H9 (cell line): ENCODE data around the gene KSR1. TPM values are rescaled to one million over a fixed set of nuclear protein-coding genes. Genes with fewer than 3 reads are reported as not detected.

Source experiments
- DNase-seq: peaks from one replicate; pipeline ENCODE4 v3.0.0-alpha.2; 2017
- H2AFZ ChIP-seq: one replicate; pipeline ENCODE4 v1.6.1; 2013; ENCODE audit warnings: mild to moderate bottlenecking, low read length, control low read depth, moderate library complexity
- H2AK5ac ChIP-seq: 2 replicates; pipeline ENCODE4 v1.6.1; 2013; ENCODE audit warnings: low read length, control low read depth, mixed read lengths; ENCODE audit not compliant: insufficient read length
- H2BK120ac ChIP-seq: one replicate; pipeline ENCODE4 v1.6.1; 2013; ENCODE audit warnings: low read depth, mild to moderate bottlenecking, low read length, control low read depth, inconsistent platforms; ENCODE audit not compliant: poor library complexity, severe bottlenecking
- H2BK12ac ChIP-seq: 2 replicates; pipeline ENCODE4 v1.6.1; 2013; ENCODE audit warnings: low read length, control low read depth, mixed read lengths, low read depth; ENCODE audit not compliant: insufficient read length
- H2BK15ac ChIP-seq: 2 replicates; pipeline ENCODE4 v1.6.1; 2013; ENCODE audit warnings: low read depth, low read length, control low read depth
- H2BK20ac ChIP-seq: one replicate; pipeline ENCODE4 v1.6.1; 2013; ENCODE audit warnings: low read depth, mild to moderate bottlenecking, low read length, control low read depth, inconsistent platforms; ENCODE audit not compliant: poor library complexity, severe bottlenecking
- H2BK5ac ChIP-seq: 2 replicates; pipeline ENCODE4 v1.6.1; 2013; ENCODE audit warnings: low read length, control low read depth, mixed read lengths; ENCODE audit not compliant: insufficient read length
- H3K14ac ChIP-seq: 2 replicates; pipeline ENCODE4 v1.6.1; 2013; ENCODE audit warnings: low read length, control low read depth; ENCODE audit not compliant: insufficient read depth
- H3K18ac ChIP-seq: 2 replicates; pipeline ENCODE4 v1.6.1; 2013; ENCODE audit warnings: low read depth, mild to moderate bottlenecking, mixed read lengths, low read length, control low read depth; ENCODE audit not compliant: insufficient read length
- H3K23ac ChIP-seq: 2 replicates; pipeline ENCODE4 v1.6.1; 2013; ENCODE audit warnings: low read length, control low read depth, mixed read lengths, low read depth; ENCODE audit not compliant: insufficient read length
- H3K23me2 ChIP-seq: 2 replicates; pipeline ENCODE4 v1.6.1; 2013; ENCODE audit warnings: low read depth, mild to moderate bottlenecking, mixed read lengths, low read length, control low read depth; ENCODE audit not compliant: insufficient read length, poor library complexity, severe bottlenecking
- H3K27ac ChIP-seq: 2 replicates; pipeline ENCODE4 v1.5.1; 2013; ENCODE audit warnings: low read length, control low read depth, mixed read lengths, low read depth; ENCODE audit not compliant: insufficient read length
- H3K27me3 ChIP-seq: 2 replicates; pipeline ENCODE4 v1.6.1; 2013; ENCODE audit warnings: low read length, control low read depth, inconsistent platforms; ENCODE audit not compliant: insufficient read depth
- H3K4ac ChIP-seq: 2 replicates; pipeline ENCODE4 v1.6.1; 2013; ENCODE audit warnings: low read depth, mild to moderate bottlenecking, control low read depth, inconsistent platforms, low read length, moderate library complexity
- H3K4me1 ChIP-seq: 2 replicates; pipeline ENCODE4 v1.6.1; 2013; ENCODE audit warnings: low read length, control low read depth, inconsistent platforms; ENCODE audit not compliant: insufficient read depth
- H3K4me2 ChIP-seq: 2 replicates; pipeline ENCODE4 v1.6.1; 2013; ENCODE audit warnings: low read length, control low read depth, mixed read lengths; ENCODE audit not compliant: insufficient read length, insufficient read depth
- H3K56ac ChIP-seq: 2 replicates; pipeline ENCODE4 v1.6.1; 2013; ENCODE audit warnings: low read depth, mild to moderate bottlenecking, mixed read lengths, low read length, control low read depth; ENCODE audit not compliant: insufficient read length
- H3K79me1 ChIP-seq: 2 replicates; pipeline ENCODE4 v1.6.1; 2013; ENCODE audit warnings: low read depth, mild to moderate bottlenecking, moderate library complexity, low read length, control low read depth, inconsistent platforms; ENCODE audit not compliant: insufficient read depth, poor library complexity, severe bottlenecking
- H3K79me2 ChIP-seq: 2 replicates; pipeline ENCODE4 v1.6.1; 2013; ENCODE audit warnings: low read length, control low read depth, inconsistent platforms; ENCODE audit not compliant: insufficient read depth
- H3K9ac ChIP-seq: 2 replicates; pipeline ENCODE4 v1.6.1; 2013; ENCODE audit warnings: low read length, control low read depth, mixed read lengths; ENCODE audit not compliant: insufficient read length; ENCODE audit errors: extremely low read depth
- H3K9me3 ChIP-seq: one replicate; pipeline ENCODE4 v1.6.1; 2013; ENCODE audit warnings: low read depth, low read length, inconsistent platforms; ENCODE audit not compliant: control insufficient read depth
- H3T11ph ChIP-seq: one replicate; pipeline ENCODE4 v1.6.1; 2013; ENCODE audit warnings: mild to moderate bottlenecking, low read length, control low read depth, inconsistent platforms
- H4K20me1 ChIP-seq: one replicate; pipeline ENCODE4 v1.6.1; 2013; ENCODE audit not compliant: control insufficient read depth, insufficient read length, insufficient read depth
- H4K5ac ChIP-seq: 2 replicates; pipeline ENCODE4 v1.6.1; 2013; ENCODE audit warnings: low read depth, mild to moderate bottlenecking, mixed read lengths, low read length, control low read depth; ENCODE audit not compliant: insufficient read length
- H4K8ac ChIP-seq: replicated peaks from 2 replicates; pipeline ENCODE4 v1.6.1; 2013; ENCODE audit warnings: low read length, control low read depth, mixed read lengths, low read depth; ENCODE audit not compliant: insufficient read length
- H4K91ac ChIP-seq: 2 replicates; pipeline ENCODE4 v1.6.1; 2013; ENCODE audit warnings: low read depth, mild to moderate bottlenecking, moderate library complexity, mixed read lengths, low read length, control low read depth; ENCODE audit not compliant: insufficient read length
- H3K27ac Mint-ChIP-seq, 3 experiments: 2 replicates in 2 of 3; 3 replicates in 1 of 3; pipeline ENCODE4 v1.8.0; 2020 to 2021; ENCODE audit warnings: mixed read lengths in 3 of 3, mild to moderate bottlenecking in 1 of 3, moderate library complexity in 1 of 3
- H3K27me3 Mint-ChIP-seq: 2 replicates; pipeline ENCODE4 v1.8.0; 2021; ENCODE audit warnings: low read depth, mild to moderate bottlenecking, moderate library complexity, mixed read lengths
- H3K36me3 Mint-ChIP-seq, 3 experiments: 2 replicates in 2 of 3; 3 replicates in 1 of 3; pipeline ENCODE4 v1.8.0; 2020 to 2021; ENCODE audit warnings: low read depth in 3 of 3, mixed read lengths in 3 of 3; ENCODE audit not compliant: insufficient read depth in 1 of 3
- H3K4me1 Mint-ChIP-seq, 2 experiments: 2 replicates each; pipeline ENCODE4 v1.8.0; 2020; ENCODE audit warnings: mixed read lengths in 2 of 2
- H3K4me3 Mint-ChIP-seq, 2 experiments: 2 replicates in 1 of 2; 3 replicates in 1 of 2; pipeline ENCODE4 v1.8.0; 2020 to 2021; ENCODE audit warnings: mild to moderate bottlenecking in 2 of 2, mixed read lengths in 2 of 2, moderate library complexity in 1 of 2
- H3K9me3 Mint-ChIP-seq, 2 experiments: 2 replicates in 1 of 2; 3 replicates in 1 of 2; pipeline ENCODE4 v1.8.0; 2020; ENCODE audit warnings: mild to moderate bottlenecking in 2 of 2, mixed read lengths in 2 of 2, moderate library complexity in 1 of 2
- CTCF ChIP-seq: fragments of 200-600 bp; sonication (generic); conservative IDR thresholded peaks from 3 replicates; pipeline ENCODE4 v1.8.0; 2021; ENCODE audit warnings: antibody characterized with exemption, mild to moderate bottlenecking
- WGBS: extraction: QIAGEN DNeasy Blood & Tissue Kit; methylation state at CpG from one replicate; pipeline ENCODE4 v1.1.7; 2013; ENCODE audit warnings: missing lambda C conversion rate, low lambda C conversion rate, mixed read lengths; ENCODE audit not compliant: insufficient read length; ENCODE audit errors: extremely low coverage; 5-methylcytosine and 5-hydroxymethylcytosine counted together
- total RNA-seq: library from RNA; stranded (reverse); gene quantifications from 2 replicates; pipeline ENCODE4 v1.2.1, GENCODE V29; 2021

KSR1 gene
- total RNA-seq, 1 experiment from 2014 or later: 44.9 TPM

- Mint-ChIP-seq H3K9me3 (no peaks in the 10 kb centered on the region; a peak in 1 of 5 replicates), H3K27ac (no peak overlapping the region), H3K4me1 (no peaks in the 10 kb centered on the region), H3K4me3 (no peak overlapping the region), H3K27me3 (peaks cover 5% of the 10 kb centered on the region), H3K36me3 (no peaks in the 10 kb centered on the region)
- DNase-seq: no peak
- Histone ChIP-seq H3K9me3 (no peaks in the 10 kb centered on the region), H2BK120ac (no peak overlapping the region), H3K79me2 (no peaks in the 10 kb centered on the region), H2BK12ac (no peak overlapping the region), H3K23me2 (no peaks in the 10 kb centered on the region), H3K4me2 (no peak overlapping the region), H3K27ac (no peak overlapping the region), H3K18ac (no peak overlapping the region), H4K8ac (no peak overlapping the region), H2BK5ac (no peak overlapping the region), H3K4me1 (no peaks in the 10 kb centered on the region), H4K20me1 (no peaks in the 10 kb centered on the region), H3K4ac (no peak overlapping the region), H3K56ac (no peak overlapping the region), H4K91ac (no peak overlapping the region), H3K9ac (no peak overlapping the region), H2BK15ac (no peak overlapping the region), H2AK5ac (no peak overlapping the region), H3T11ph (no peak overlapping the region), H3K23ac (no peak overlapping the region), H4K5ac (no peak overlapping the region), H2AFZ (no peak overlapping the region), H3K27me3 (no peaks in the 10 kb centered on the region), H3K14ac (no peak overlapping the region), H2BK20ac (no peak overlapping the region), H3K79me1 (no peaks in the 10 kb centered on the region)
- no CpG with 5 or more reads among the region's 8 CpGs for WGBS
- no peak for TF ChIP-seq CTCF
These were observed 10.3 kb upstream of the KSR1 start for GRCh38 chr17:27445971-27446370.
